Measurements from ENCODE around the gene HTR6.
"Not testable (repeated sequence)": the region's sequence is repeated elsewhere in the genome, so short reads cannot be mapped to it uniquely, and the experiment has no call there.

The HTR6 gene

DNA sequence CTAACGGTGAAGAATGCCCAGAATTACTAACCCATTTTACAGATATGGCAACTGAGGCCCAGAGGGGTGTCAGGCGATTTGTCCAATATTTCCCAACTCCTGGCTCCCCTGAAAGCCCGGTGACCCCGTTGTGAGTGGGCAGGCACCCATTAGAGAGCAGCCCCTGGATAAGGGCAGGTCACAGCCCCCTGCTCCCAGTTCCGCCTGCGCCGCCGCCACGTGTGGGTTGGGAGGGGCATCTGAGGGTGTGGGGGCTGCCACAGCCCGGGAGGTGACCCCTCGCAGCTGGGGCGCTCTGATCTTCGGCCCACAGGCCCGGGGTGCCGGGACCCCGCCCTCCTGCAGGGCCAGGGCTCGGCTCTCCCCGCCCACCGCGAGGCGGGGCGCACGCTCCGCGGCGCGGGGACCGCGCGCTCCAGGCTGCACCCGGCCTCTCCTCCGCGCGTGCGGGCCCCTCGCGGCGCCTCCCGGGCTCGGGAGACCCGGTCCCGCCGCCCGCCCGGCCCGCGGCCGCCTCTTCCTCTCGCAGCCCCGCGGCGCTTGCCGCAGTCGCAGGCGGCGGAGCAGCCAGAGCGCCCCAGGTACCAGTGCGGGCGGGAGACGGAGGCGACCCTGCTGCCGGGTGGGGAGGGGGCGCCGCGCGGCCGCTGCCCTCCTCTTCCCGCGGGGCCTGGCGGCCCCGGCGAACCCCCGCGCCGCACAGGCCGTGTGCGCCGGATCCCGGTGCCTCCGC lies at the start of gene HTR6:
Gene HTR6 (plus strand): TSS at position 423 of the 733 bp plus-strand sequence. CDS start 879 bp downstream, outside the sequence.
- no peak for DNase-seq (ENCODE audit: low read depth in 2 of 2)

DNA sequence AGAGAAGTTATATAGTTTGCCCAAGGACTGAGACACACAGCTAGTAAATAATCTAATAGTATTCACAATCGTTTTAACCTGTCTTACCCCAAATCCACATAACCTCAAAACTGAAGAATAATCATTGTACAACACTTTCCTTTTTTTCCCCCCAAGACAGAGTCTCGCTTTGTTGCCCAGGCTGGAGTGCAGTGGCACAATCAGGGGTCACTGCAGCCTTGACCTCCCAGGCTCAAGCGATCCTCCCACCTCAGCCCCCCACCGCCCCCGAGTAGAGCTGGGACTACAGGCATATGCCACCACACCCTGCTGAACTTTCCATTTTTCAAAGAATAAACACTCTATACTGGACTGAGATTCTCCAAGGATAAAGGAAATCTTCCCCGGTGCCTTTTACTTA lies 49.2 kb upstream of the HTR6 start:
- no peak for DNase-seq (ENCODE audit: low read depth in 2 of 2)

DNA sequence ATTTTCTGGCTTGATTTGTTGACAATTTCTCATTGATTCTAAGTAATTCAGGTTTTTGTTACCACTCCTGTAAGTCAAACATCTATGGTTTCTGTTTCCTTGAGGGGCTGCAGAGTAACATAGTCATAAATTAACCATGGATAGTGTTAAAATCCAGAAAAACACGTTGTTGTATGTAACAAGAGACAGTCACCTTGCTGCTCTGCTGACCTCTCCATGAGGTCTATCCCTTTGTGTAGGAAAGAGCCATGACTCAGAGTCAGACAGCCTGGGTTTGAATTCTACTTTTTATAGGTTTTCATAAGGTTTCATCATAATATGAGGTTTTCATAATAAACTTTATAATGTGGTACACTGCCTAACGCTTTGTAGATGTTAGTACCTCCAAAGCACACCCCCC lies 48.2 kb upstream of the HTR6 start:
- no peak for DNase-seq (ENCODE audit: low read depth in 2 of 2)

DNA sequence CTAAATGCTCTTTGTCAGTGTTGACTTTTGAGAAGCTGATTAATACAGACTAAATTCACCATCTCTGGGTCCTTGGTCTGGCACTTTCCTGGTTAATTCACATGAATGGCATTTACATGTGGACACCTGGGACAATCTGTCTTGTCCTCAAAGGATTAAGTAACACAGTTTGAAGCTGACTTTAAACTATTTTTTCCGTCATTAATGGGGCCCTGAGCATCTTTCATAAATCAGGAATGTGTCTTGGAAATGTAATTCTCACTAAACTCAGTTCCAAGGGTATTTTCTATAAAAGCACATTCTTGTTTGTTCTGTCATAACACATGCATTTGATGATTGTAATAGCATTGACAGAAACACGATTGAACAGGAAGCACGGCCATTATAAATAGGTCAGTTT lies 47.3 kb upstream of the HTR6 start:
- DNase-seq (ENCODE audit: low read depth in 2 of 2) = no peak

DNA sequence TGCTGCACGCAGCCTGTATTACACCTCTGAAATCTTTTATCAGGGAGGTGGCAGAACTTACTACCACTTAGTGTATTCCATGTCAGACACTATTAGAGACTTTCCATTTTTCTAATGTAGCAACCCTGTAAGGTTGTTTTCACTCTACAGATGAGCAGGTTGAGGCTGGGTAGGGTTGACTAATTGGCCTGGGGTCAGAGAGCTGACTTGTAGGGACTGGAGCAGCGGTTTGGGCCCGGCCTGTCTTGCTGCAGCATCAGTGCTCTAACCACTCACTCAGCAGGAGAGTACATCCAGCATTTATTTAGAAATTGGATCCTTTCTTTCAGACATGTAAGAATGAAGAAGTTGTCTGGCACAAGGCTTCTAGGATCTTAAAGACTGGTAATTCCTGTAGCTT lies 46.2 kb upstream of the HTR6 start:
- DNase-seq (ENCODE audit: low read depth in 2 of 2) = no peak

DNA sequence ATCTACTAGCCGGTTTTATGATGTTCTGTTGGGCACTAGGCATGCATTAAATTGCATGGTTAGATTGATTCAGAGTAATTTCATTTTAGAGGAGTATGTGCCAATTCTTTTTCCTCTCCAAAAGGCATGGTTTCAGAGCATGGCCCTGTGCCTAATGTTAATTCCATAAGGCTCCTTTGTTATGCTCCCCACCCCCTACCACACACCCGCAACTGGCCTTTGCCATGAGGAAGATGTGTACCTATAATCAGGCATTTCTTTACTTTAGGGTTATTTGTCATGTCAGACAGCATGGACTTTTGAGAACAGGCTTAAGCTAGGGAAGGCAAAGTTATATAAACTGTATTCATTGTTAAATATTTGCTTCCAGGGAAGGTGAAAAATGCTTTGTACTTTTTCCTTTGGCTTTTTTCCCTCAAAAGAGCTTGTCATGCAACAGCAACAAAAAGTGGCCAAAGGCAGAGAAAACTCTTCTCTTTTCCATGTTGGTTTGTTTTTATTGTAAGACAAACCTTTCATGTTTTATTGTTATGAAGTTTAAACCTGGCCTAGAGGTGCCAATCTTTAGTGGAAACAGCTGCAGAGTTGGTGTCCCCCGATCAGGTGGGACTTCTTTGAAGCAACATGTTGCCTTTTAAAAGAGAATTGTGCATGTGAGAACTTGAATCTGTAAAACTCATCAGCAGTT lies 44.8 kb upstream of the HTR6 start:
- DNase-seq (ENCODE audit: low read depth in 2 of 2) = no peak

DNA sequence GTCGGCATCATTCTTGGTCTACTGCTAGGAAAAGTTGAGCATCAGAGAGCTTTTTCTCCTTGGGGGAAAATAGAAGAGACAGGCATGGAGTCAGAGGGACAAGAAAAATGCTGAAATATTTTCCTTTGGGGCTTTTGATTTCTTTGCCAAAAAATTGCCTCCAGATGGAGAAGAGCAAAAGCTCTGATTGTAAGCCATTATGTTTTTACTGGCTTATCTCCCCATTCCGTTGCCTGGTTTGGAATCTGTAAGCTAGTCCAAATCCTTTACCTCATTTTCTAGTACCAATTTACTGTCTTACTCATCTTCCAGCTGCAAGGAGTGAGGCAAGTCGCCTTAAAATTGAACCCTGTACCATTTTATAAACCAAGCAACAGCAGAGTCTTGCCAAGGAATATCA lies 43.9 kb upstream of the HTR6 start:
- DNase-seq (ENCODE audit: low read depth in 2 of 2) = no peak

DNA sequence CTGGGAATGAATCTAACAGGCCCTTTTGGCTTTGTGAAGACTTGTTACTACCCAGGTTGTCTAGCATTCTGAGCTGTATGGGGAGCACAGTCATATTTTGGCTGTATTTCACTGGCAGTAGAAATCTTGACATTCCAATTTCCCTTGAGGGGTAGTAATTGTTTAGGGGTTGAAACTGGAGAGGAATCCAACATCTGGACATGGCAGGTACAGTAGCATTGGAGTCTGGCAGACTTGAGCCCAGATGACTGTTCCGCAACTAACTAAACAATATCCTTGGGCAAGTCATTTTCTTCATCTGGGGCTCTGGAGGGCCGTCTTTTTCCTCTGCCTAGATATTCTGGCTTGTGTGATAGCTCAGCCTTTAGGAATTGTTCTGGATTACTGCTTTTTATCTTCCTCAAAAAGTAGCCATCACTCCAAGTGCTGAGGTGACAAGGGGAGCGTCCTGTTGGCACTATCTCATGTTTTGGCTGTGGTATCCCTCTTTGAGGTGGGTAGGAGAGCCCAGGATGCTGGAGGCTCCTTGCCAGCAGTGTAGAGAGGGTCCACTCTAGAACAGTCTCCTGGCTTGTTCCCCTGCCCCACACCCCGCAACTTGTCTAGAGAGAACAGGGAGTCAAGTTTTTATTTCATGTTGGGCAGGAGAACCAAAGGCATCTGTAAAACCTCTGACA lies 43.3 kb upstream of the HTR6 start:
- DNase-seq (ENCODE audit: low read depth in 2 of 2) = no peak

DNA sequence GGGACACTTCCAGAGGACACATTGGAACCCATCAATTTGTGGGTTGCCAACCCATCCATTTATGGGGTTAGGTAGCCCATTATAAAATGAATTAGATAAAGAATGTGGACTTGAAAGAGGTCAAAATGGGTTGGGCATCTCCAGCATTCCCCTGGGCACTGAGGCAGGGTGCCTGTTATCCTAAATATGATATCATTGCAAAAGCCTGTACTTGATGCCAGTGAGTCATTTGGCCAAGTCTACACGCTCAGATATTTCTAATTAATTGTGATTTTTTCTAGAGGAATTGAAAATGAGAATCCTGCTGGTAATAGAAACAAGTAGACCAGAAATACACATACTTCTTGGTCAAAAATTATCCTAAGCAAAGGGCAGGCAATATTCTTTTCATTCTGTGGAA lies 42.5 kb upstream of the HTR6 start:
- DNase-seq (ENCODE audit: low read depth in 2 of 2) = no peak

DNA sequence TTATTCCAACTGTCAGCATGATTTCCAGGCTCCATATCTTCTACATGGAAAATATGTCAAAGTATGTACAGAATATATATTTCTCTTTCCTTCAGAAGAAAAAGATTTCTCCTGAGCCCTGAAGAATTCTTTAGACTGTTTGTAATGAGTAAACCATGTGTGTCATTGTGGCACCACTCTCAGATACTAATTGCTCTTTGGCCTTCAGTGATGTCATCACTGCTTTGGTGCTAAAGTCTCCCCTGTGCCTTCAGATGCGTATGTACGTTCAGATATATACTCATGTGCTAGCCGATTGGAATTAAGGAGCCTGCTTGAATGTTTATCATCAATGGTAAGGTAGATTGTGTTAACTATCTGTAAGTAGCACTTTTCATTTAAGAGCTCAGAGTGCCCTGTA lies 41.2 kb upstream of the HTR6 start:
- no peak for DNase-seq (ENCODE audit: low read depth in 2 of 2)

DNA sequence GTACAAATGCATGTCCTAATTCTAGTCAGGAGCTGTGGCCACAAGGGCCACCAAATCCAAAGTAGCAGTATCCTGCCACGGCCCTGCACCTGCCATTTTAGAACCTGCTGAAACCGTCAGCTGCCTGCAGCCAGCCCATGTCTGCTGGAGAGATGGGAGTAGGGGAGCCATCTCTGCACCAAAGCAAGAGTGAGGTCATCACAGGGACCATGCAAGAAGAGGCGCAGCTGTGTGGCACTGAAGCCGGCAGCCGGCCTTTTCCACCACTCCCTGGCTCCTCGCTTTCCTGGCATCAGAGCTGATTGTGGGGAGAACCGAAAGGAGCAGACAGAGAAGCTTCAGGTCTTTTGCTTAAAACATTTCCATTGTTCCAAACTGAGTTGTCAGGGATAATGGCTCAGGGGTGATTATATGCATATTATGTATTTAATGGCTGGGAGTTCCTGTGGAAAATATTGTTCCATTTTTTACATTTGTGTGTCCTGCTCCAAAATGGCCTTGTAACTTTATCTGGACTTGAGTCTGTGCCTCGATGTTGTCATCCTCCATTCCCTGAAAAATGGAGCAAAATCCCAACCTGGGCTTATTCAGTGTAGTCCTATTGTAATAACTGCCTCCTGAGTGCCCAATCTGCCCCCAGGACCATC lies 39.3 kb upstream of the HTR6 start:
- DNase-seq (ENCODE audit: low read depth in 2 of 2) = no peak

DNA sequence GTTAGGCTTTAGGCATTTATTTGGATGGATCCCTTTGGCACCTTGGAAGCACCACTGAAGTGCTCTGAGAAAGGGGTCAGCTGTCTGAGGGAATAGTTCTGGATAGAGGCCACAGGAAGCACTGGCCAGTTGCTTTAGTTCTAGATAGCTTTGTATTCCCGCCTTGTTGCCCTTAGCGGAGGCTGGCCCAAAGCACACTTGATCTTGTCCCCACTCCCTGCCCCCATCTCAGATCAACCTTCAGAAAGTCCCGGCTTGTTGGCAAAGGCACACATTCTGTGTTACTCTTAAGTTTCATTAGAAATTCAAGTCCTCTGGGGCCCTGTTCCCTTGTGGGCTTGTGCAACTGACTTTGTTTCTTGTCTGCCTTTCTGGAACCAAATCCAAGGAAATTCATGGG lies 35.8 kb upstream of the HTR6 start:
- DNase-seq (ENCODE audit: low read depth in 2 of 2) = no peak

DNA sequence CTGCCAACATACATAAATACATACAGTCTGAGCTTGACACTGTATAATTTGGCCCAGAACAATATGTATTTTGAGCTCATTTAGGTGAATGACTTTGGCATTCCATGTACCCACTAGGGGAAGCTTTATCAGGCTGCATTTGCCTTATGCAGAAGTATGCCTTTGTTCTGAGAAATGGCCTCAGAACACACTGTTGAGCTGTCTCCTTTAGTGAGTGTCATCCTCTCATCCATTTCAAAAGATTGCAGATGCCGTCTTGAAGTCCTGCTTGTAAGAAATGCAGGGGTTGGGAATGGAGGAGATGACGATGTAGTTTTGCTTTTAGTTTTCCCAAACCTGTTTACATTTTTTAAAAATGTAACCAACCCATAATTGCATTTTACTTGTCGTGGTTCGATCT lies 35.3 kb upstream of the HTR6 start:
- no peak for DNase-seq (ENCODE audit: low read depth in 2 of 2)

DNA sequence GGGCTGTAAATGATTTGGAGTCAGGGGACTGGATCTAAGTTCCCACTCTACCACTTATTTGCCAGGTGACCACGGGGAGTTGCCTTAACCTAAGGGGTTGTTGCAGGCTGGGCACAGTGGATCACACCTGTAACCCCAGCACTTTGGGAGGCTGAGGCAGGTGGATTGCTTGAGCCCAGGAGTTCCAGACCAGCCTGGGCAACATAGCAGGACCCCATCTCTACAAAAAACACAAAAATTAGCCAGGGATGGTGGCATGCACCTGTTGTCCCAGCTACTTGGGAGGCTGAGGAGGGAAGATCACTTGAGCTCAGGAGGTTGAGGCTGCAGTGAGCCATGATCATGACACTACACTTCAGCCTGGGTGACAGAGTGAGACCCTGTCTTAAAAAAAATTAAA lies 34.5 kb upstream of the HTR6 start:
- not testable (repeated sequence) for DNase-seq (ENCODE audit: low read depth in 2 of 2)

DNA sequence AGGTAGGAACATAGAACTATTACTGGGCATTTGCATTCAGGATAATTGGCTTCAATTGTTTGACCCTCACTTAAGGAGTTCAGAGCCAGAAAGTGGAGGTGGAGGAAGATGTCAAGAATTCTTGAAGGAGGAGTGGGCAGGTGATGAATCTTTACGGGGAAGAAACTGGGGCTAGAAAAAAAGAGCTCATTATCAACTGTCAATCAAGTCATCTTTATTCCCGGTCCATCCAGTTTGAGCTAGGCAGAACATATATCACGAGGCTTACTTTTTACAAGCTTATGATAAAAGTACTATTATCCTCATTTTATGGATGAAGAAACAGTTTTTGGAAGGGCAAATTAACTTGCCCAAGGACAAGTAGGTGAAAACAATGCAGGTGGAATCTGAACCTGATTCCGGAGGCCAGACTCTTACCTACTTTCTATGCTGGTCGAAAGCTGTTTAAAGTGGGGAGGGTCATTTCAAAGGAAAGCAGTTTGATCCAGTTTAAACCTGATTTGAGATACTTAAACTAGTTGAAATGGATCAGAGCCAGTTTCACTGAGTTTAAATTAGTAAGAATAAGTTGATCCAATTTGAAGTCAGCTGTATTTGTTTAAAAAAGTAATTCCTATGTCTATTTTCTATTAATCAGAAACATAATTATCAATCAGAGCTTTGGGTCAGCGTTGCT lies 33.8 kb upstream of the HTR6 start:
- DNase-seq (ENCODE audit: low read depth in 2 of 2) = no peak

DNA sequence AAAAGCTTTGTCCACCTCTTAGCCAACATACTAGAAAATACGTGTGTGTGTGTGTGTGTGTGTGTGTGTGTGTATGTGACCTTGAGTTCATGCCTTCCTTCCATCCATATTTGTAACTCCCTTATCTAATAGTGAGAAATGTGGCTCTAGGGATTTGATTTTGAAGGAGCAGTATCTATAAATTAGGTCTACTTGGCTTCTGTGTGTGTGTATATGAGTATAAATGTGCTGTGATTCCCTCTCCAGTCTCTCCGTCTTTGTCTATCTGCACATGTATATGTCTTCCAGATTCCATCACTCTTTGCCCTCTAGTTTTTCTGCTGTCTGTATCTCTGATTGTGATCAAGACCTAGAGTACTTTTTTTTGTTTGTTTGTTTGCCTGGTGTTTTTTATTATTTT lies 32.5 kb upstream of the HTR6 start:
- no peak for DNase-seq (ENCODE audit: low read depth in 2 of 2)

DNA sequence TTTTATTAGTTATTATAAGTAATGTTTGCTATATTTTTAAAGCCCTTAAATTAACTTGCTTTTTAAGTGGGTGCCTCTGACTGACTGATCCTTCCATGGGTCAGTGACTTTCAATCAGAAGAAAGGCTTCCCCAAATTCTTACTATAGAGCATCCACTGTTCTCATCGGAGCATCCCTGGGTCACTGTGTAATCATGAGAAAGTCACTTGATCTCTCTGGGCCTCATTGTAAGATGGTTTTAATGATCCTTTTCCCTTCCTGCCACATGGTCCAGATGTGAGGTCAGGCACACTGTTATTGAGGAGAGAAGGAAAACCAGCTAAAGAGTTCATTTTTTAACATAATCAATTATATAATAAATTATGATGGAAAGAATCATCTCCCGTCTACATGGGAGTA lies 31.6 kb upstream of the HTR6 start:
- no peak for DNase-seq (ENCODE audit: low read depth in 2 of 2)

DNA sequence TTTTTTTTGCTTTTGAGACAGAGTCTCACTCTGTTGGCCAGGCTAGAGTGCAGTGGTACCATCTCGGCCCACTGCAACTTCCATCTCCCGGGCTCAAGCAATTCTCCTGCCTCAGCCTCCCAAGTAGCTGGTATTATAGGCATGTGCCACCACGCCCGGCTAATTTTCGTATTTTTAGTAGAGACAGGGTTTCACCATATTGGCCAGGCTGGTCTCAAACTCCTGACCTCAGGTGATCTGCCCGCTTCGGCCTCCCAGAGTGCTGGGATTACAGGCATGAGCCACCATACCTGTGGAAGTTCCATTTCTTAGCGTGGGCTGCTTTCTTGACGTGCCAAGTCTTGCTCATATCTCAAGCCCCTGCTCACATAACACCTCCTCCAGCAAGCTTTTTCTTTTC lies 29.6 kb upstream of the HTR6 start:
- DNase-seq (ENCODE audit: low read depth in 2 of 2) = not testable (repeated sequence)

DNA sequence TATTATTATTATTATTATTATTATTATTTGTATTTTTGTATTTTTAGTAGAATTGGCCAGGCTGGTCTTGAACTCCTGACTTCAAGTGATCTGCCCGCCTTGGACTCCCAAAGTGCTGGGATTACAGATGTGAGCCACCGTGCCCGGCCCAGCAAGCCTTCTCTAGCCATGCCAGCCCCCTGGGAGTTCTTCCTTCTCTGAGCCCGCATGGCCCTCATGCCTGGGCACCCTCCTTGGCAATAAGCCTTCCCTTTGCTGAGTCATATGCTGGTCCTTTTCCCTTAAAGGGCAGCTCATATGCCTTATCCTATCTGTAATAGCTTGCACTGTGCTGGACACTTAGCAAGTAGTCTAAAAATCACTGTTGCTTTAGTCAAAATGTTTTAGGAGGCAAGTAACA lies 29.0 kb upstream of the HTR6 start:
- no peak for DNase-seq (ENCODE audit: low read depth in 2 of 2)

DNA sequence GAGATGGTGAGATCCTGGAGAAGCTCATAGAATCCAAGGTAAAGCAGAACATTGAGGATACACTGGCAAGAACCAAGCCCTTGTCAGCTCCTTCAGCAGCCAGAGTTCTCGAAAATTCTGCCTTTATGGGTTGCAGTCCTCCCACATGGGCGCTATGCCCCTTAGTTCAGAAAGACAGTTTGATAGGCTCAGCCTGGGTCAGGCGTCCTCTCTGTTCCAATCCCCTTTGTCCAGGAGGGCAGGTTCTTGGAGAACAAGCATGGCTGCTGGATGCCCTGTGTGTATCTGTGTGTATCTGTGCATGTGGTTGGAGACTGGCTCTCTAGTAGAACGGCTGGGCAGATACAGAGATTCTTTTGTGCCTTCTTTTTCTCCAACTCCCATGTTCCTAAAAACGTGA lies 28.6 kb upstream of the HTR6 start:
- DNase-seq (ENCODE audit: low read depth in 2 of 2) = no peak

DNA sequence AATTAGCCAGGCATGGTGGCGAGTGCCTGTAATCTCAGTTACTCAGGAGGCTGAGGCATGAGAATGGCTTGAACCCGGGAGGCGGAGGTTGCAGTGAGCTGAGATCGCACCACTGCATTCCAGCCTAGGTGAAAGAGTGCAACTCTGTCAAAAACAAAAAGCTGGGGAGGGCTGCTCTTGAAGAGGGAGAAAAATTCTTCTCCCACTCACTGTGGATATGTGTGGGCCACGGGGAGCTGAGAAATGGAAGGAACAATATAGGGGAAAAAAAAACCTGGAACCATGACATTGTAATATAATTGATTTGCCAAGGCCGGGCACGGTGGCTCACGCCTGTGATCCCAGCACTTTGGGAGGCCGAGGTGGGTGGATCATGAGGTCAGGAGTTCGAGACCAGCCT lies 27.9 kb upstream of the HTR6 start:
- not testable (repeated sequence) for DNase-seq (ENCODE audit: low read depth in 2 of 2)

DNA sequence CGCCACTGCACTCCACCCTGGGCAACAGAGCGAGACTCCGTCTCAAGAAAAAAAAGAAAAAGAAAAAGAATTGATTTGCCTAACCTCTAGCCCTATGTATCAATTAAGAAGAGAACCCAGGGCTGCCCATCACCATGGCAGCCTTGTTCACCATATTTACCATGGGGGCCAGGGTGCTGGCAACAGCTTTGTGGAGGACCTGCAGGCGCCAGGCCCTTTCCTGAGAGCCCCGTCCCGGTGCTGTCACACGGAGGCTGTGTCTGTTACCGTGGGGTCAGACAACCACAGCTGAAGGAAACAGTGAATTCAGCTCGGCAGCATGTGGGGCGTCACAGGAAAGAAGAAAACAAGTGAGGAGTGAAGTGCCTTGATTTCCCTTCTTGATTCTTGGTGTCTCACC lies 27.1 kb upstream of the HTR6 start:
- DNase-seq (ENCODE audit: low read depth in 2 of 2) = no peak

All from stimulated activated CD8-positive, alpha-beta memory T cell treated with anti-CD3 and anti-CD28 coated beads, Interleukin-15, amount 100 ng/mL, for 4 hours (primary cell).